ENCODE data around the gene PRR16.

- TF ChIP-seq ZFP30 (CRISPR knock-in tag; IDR thresholded peaks at IDR 0.05) (no peak), ZFP3 (CRISPR knock-in tag; IDR thresholded peaks at IDR 0.05) (no peak), CREB5 (CRISPR knock-in tag; IDR thresholded peaks at IDR 0.05; ENCODE audit: low read depth) (no peak), RARB (CRISPR knock-in tag; IDR thresholded peaks at IDR 0.05) (no peak), PATZ1 (CRISPR knock-in tag; IDR thresholded peaks at IDR 0.05; ENCODE audit: borderline replicate concordance) (no peak), ESRRG (CRISPR knock-in tag; IDR thresholded peaks at IDR 0.05) (no peak), ISL1 (CRISPR knock-in tag; IDR thresholded peaks at IDR 0.05) (no peak), CSDC2 (CRISPR knock-in tag; IDR thresholded peaks at IDR 0.05) (no peak), GLIS3 (CRISPR knock-in tag; IDR thresholded peaks at IDR 0.05) (no peak), ARNTL (CRISPR knock-in tag; IDR thresholded peaks at IDR 0.05; ENCODE audit: borderline replicate concordance, low read depth) (no peak), BACH2 (CRISPR knock-in tag; IDR thresholded peaks at IDR 0.05; ENCODE audit: borderline replicate concordance) (no peak), SNAI2 (CRISPR knock-in tag; IDR thresholded peaks at IDR 0.05) (no peak)
Observed at GRCh38 chr5:120512791-120513650, 48.9 kb downstream of the PRR16 start.
